Activated CD4-positive, alpha-beta T cell treated with anti-CD3 and anti-CD28 coated beads, Interleukin-2, Interleukin-4, amounts not matched to agents 100 ng/mL and 50 ng/mL, durations not matched to agents 16 hours and 8 hours (primary cell): ENCODE data around the gene DHDH.

Experiments
- DNase-seq: peaks from one replicate; pipeline ENCODE4 v3.0.0-alpha.2; 2020; ENCODE audit warnings: low spot score

The DHDH gene

GRCh38 chr19:48966541-48967345 lies 33.2 kb downstream of the DHDH start:
- DNase-seq, result no peak

DNA sequence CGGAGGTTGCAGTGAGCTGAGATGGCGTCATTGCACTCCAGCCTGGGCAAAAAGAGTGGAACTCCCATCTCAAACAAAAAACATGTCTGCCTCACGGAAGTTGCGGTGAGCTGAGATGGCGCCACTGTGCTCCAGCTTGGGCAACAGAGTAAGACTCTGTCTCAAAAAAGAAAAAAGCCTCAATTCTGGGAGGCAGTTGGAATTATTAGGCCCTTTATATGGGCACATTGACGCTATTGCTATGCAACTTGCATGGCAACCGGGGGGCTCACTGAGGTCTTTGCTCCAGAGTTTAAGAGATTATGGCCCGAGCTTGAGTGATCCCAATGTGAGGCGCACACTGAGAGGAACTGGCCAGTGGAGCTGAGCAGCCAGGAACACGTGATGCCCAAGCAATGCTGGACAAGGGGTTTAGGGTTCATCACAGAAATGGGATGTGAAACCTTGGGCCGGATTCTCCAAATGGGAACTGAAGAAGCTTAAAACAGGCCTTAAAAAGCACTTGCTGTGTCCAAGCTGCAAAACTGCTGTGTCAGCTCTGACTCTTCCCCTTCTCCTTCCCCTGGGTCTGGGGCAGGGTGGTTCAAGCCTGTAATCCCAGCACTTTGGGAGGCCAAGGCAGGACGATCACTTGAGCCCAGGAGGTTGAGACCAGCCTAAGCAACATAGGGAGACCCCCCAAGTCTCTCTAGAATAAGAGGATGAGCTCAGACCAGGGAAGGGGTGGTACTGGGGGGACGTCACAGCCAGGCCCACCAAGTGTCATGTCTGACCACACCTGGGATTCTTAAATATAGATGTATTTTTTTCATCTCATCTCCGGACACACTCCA lies 34.1 kb downstream of the DHDH start:
- peak; percentile 22 for DNase-seq

- DNase-seq, result no peak
Measured at GRCh38 chr19:48968179-48968661, 34.7 kb downstream of the DHDH start.

DNA sequence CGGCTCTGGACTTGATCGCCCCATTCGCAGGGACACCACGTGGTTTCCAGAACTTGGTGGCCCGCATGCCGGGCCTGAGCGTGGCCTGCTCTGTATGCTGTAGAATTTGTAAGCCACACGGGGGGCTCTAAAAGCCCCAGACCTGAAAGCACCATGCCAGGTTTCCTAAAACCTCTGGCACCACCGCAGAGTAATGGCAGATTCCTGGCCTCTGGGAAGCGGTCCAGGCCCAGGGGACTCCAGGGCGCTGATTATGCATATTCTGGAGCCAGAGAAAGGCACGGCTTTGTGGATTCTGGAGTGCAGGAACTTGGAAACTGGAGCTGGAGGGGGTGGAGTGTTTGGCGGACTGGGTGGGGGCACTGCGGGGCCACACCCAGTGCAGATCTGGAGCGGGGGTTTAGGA lies 35.3 kb downstream of the DHDH start:
- no peak for DNase-seq

DNA sequence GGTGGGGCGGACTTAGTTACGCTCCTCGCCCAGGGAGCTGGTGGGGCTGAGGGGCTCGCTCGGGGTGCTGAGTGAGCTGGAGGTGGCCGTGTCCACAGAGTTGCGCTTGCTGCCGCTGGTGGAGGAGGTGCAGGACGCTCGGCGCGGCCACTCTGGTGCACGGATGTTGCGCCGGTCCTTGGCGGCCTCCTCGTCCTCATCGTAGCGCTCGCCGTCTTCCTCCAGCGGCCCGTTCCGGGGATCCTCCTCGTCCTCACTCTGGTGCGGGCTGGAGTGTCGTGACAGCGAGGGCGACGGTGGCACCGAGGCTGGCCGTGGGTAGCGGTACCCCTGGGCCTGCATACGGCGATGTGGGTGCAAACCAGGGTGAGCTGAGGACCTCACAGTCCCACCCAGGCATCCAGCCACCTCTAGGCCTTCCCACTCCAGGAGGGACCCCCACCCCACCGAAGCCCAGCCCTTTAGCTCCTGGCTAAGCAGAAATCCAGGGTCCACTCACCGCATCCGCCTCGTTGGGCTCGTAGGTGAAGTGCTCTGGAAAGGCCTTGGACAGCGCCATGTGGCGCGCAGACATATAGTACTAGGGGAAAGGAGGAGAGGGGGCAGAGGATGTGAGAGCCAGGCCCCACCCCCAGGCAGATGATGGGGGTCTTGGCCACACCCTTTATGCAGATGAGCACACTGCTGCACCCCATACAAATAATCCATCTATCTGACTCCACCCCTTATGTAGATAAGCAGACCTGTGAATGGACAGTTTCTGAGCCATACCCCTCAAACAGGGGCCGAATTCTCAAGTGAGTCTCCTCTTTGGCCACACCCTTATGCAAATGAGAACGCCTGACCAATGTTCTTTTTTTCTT lies 36.0 kb downstream of the DHDH start:
- DNase-seq, result no peak

DNA sequence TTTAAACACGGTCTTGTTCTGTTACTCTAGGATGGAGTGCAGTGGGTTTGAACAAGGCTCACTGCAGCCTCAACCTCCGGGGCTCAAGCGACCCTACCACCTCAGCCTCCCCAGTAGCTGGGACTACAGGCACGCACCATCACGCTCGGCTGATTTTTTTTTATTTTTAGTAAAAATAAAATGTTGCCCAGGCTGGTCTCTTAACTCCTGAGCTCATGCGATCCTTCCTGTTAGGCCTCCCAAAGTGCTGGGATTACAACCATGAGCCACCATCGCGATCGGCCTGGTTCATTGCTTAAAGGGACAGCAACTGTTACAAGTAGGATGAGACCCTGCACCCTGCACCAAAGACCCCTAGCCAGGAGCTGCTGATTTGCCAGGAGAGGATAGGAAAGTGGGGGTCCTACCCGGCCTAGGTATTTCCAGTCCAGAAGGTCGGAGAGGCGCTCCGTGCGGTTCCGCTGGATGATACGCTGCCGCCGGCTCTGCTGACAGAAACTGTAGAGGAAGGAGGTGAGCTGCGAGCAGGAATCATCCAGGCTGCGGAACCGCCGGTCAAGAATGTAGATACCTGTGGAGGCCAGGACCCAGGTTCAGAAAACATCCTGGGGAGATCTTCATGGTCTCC lies 36.8 kb downstream of the DHDH start:
- DNase-seq, result no peak

- peak; percentile 82 for DNase-seq
Measured at GRCh38 chr19:48970923-48971395, 37.5 kb downstream of the DHDH start.

DNA sequence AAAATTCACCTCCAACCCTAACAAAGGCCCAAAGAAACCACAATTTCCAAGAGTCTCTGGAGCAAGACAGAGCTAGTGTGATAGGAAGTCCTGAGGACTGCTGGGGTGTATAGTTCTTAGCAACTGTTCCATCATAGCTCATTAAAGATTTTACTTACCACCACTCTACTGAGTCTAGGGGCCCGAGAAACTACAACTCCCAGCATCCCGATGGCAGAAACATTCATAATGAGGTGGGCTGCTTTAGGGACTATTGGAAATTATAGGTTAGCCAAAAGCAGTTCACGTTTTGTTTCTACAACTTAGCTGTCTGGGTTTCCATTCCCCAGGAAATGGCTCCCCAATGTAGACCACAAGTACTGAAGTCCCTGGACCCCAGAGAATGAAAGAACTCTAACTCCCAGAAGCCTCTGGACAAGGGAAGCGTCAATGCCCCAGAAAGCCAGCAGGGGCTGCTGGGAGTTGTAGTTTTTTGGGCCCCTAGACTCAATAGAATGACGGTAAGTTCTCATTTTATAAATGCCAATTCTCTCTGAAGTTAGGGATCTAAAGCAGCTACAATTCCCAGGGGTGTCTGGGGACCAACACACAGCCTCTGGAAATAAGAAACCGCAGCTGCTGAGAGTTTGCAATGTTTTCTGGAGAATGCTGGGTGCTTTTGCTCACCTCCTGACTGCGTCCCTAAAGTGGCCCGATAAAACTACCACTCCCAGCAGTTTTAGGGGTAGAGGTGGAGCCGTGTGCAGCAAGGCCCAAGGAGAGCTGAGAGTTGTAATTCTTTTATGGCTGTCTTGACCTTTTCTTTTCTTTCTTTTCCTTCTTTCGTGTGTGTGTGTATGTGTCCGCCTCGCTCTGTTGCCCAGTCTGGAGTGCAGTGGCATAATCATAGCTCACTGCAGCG lies 42.7 kb downstream of the DHDH start:
- peak; percentile 37 for DNase-seq

GRCh38 chr19:48977061-48977460 lies 43.6 kb downstream of the DHDH start:
- no peak for DNase-seq

DNA sequence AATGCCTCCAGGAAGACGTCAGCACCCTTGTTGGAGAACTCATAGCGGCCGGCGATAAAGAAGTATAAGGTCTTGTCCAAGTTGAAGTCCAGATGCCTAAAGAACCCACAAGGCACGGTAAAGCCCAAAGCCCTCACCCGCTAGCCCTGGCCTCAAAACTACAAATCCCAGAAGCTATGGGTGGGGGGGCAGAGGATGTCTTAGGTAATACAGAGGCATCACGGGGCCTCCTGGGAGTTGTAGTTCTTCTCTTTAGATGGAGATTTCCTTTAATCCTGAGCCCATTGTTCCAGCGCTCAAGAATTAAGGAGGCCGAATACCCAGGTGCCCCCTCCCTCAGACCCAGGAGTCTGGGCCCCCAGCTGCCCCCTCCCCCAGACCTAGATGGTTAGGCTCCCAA lies 48.8 kb downstream of the DHDH start:
- DNase-seq, result no peak

- no peak for DNase-seq
Measured at GRCh38 chr19:48985711-48986110, 52.2 kb downstream of the DHDH start.

DNA sequence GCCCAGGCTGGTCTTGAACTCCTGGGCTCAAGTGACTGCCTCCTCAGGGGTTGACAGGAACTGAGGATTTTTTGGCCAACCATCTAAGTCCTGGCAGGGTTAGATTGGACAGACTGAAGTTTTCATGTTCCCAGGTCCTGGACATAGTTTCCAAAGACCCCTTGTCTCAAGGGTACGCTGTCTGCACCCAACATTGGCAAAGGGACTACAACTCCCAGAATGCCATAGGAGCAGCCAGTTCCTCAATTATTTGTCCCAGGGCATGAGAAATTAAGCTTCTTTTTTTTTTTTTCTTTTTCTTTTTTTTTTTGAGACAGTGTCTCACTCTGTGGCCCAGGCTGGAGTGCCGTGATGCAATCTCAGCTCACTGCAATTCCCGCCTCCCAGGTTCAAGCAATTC lies 52.7 kb downstream of the DHDH start:
- DNase-seq, result no peak

DNA sequence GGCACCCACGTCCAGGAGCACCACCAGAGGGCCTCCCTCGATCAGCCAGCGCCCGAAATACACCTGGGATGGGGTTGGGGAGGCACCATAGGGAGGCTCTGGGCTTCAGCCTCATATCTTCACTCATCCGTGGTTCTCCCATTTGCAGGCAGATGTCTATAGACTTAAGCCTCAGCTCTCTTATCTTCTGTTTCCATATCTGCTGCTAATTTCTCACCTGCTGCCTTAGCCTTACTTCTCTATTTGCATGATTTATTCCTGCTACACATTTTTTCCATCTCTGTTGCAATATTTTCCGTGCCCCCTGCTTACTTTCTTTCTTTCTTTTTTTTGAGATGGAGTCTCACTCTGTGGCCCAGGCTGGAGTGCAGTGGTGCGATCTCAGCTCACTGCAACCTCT lies 53.8 kb downstream of the DHDH start:
- no peak for DNase-seq

DNA sequence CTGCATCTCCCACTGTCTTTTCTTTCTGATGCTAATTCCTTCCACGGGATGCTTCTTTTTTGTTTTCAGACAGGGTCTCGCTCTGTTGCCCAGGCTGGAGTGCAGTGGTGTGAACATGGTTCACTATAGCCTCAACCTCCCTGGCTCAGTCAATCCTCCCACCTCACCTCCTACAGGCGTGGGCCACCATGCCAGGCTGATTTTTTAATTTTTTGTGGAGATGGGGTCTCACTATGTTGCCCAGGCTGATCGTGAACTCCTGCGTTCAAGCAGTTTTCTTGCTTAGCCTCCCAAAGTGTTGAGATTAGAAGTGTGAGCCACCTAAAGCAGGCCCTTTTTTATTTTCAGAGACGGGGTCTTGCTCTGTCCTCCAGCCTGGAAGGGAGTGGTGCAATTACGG lies 54.8 kb downstream of the DHDH start:
- no peak for DNase-seq

GRCh38 chr19:48988860-48989259 lies 55.4 kb downstream of the DHDH start:
- no peak for DNase-seq

DNA sequence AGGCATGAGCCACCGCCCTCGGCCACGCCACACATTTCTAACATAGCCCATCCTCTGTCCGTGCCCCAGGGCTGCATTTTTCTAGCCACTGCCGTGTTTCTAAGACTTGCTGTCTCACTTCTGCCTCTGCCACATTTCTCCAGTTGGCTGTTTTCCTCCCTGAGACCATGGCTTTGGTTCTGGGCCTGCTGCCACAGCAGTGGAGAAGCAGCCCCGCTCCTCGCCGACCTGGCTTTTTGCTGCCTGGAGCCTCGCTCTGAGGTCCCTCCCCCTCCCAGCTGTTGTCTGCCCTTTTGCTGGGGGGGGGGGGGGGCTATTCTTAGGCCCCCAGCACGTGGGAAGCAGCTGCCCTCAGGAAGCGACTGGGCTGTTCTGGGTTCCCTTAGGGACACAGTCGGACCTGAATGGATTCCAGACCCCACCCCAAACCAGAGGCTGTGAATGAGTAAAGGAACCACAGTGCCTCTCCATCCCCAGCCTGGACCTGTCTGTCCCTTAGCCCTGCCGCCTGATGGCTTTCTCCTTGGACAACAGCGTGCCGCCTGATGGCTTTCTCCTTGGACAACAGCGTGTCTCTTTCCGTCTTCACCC lies 56.3 kb downstream of the DHDH start:
- no peak for DNase-seq

- DNase-seq, result no peak
Measured at GRCh38 chr19:48990400-48990799, 56.9 kb downstream of the DHDH start.

DNA sequence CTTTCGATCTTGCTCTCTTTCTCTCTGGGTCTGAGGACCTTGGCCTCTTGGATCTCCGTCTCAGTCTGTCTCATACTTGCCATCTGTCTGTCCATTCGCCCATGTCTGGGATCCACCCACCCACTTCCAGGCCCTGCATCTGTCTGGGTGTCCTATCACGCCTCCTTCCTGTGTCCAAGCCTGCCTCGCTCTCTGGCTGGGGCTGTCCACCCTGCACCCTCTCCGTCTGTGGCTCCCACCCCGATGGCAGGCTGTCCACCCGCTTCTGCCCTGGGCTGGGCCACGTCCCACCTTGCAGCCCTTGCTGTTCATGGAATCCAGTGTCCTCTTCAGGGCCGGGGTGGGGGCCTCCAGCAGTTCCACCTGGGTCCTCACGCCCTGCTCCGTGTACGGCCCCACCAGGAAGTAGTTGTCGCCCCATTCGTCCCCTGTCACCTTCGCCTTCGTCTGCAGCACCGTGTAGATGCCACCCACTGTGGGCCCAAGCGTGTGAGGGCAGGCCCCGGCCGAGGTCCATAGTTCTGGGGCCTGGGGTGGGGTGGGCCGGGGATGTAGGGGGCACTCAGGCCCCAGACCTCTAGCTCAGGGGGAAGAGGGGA lies 57.6 kb downstream of the DHDH start:
- DNase-seq, result no peak

DNA sequence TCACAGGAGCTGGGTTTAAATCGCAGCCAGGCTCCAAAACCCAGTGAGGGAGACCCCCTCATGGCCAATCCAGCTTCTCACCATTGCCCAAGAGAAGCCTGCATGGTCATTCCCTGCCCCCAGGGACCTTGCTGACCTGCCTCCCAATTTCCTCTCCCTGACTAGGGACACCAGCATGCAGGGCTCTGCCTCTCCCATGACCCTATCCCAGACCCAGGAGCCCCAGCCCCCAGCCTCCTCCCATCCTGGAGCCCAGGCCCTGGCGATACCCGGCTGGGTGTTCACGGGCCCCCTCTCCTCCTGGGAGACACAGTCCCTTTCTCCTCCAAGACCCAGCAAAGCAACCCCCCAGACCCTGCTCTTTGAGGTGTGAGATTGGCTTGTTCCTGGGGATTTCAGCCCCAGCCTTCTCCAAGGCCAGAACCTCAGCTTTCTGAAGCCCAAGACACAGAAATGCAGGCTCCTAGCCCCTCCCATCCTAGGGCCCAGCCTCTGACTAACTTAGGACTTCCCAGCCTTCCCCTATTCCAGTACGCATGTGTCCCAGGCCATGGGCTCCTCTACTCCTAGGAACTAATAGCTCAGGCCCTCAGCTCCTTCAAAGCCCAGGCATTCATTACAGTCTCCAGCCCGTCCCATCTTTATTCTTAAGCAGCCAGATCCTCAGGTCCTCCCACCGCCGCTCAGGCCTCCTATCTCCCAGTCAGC lies 58.5 kb downstream of the DHDH start:
- no peak for DNase-seq
